GM19099 (cell line): ENCODE data around the gene CDKN1C.

Source experiments
- POLR2A ChIP-seq: IDR thresholded peaks from 3 replicates; pipeline ENCODE4 v1.6.1; 2011; ENCODE audit warnings: low read depth; ENCODE audit not compliant: insufficient read length; ENCODE audit errors: extremely low read depth

The CDKN1C gene

DNA sequence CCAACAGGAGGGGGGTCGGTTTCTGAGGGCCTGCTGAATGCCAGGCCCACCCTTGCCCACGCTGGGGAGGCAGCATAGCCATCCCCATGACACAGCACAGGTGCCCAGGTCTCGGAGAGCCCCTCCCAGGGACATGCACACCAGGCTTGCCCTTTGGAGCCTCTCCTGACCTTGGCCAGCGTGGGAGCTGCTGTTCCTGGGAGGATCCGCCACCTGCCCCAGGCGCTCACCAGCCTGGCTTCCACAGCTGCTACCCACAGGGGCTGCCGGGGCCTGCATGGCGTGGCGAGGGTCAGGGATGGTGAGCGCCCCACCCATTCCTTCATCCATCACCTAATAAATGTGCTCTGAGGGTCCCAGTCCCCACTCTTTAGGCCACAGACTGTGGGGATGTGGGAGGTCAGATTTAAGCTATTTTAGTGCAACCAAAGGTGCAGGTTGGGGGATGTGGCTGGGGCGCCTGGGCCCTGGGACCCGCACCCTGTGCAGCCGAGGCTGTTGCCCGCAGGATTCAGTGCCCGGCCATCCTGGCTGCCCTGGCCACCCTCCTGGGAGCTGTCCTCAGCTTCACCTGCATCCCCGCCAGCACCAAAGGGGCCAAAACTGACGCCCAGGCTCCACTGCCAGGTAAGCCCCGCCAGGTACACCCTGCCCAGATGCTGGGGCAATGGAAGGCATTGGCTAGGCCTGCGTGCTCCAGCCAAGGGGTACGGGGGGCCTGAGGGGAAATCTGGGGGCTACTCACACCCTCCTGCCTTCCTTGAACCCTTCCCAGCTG is 30.7 kb upstream of the CDKN1C start:
- no peak for TF ChIP-seq POLR2A

GRCh38 chr11:2915473-2915872 is 29.9 kb upstream of the CDKN1C start:
- no peak for TF ChIP-seq POLR2A

DNA sequence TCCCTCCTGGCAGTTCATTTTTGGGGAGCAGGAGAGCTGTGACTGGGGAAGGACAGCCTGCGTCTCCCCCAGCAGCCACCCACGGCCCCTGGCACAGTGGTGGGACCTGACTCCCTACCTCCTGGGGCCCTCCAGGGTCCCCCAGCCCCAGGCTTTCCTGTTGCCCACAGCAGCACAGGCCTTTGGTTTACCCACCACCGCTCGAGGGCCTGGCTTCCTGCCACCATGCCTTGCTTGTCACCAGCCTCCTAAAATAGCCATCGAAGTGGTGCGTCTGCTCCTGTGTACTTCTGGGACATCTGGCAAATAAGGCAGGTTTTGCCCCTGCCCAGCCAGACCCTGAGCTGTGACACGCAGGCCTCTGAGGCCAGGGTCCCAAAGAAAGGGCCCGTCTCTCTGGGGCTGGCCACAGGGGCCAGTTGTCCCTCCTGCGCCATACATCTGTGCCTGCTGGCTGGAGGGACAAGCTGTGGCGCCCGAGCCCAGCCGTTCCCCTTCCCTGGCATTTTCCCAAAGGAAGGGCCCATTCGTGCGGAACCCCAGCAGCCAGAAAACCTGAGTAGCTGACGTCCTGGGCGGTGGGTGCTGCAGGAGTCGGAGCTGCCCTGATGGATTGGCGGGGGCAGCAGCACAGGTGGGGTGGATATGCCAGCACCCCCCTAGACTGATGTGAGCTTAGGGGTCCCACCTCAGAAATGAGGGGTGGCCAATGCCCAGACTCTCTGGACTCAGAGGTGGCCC is 29.1 kb upstream of the CDKN1C start:
- TF ChIP-seq POLR2A, result no peak

GRCh38 chr11:2913776-2914175 is 28.2 kb upstream of the CDKN1C start:
- no peak for TF ChIP-seq POLR2A

DNA sequence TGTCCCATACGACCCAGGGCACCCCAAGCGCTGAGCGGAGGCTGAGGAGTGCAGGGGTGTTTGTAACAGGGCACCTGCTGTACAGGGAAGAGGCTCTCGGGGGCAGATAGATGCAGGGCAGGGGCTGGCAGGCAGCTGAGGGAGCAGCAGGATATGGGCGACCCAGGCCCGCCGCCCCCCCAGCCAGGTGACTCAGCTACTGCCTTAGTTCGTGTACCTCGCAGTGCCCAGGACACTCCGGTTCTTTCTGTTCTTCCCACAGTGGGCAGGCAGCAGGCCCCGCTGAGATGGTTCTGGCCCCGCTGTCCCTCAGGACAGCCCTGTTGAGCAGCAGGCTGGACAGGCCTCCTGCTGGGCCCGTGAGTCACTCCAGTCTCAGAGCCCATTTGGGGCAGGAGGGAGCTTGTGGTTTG is 27.4 kb upstream of the CDKN1C start:
- TF ChIP-seq POLR2A, result no peak

DNA sequence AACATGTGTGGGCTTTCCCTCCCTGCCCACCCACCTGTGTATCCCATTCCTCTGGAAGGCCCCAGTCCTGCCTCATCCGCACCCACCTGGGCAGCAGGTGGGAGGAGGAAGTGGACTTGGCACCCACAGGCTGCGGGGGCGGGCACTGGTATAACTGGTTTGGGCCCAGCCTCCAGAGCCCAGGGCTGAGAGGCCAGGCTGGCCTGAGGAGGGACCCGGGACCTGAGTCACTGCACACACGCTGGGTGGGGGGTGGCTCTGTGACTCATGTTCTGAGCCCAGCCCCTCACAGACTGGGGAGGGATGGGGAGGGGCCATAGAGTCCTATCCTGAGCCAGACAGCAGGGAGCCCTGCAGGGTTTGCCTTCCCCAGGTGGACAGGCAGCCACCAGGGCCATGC is 26.9 kb upstream of the CDKN1C start:
- no peak for TF ChIP-seq POLR2A

DNA sequence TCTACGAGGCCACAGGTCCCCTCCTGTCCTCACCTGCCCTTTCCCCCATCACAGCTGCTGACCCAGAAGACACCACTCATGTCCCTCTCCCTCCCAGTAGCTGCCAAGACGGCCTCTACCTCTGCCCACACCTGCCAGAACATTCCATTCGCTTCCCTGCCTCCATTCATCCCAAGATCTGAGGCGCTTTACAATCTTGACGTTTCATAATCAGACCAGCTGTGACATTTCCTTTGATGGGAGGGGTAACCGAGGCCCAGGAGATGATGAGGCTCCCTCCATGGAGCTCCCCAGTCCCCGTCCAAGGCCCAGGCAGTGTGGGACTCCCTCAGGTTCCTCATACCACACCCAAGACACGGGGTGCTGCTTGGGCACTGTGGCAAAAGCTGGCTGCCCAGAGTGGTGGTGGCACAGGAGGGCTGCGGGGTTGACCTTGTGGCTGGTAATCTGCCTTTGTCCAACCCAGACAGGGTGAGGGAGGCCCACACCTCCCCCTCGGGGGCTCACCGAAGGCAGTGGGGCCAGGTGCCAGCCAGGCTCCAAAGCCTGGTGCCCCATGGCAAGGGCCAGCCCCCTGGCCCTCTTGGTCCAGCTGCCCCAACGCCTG is 26.3 kb upstream of the CDKN1C start:
- no peak for TF ChIP-seq POLR2A

GRCh38 chr11:2911088-2911784 is 25.7 kb upstream of the CDKN1C start:
- no peak for TF ChIP-seq POLR2A

GRCh38 chr11:2910401-2910955 is 24.9 kb upstream of the CDKN1C start:
- TF ChIP-seq POLR2A, result no peak

- TF ChIP-seq POLR2A, result no peak
Measured at GRCh38 chr11:2909133-2909902, 23.7 kb upstream of the CDKN1C start.

- TF ChIP-seq POLR2A, result no peak
Measured at GRCh38 chr11:2908130-2908529, 22.6 kb upstream of the CDKN1C start.

GRCh38 chr11:2904153-2905052 is 18.8 kb upstream of the CDKN1C start:
- no peak for TF ChIP-seq POLR2A

DNA sequence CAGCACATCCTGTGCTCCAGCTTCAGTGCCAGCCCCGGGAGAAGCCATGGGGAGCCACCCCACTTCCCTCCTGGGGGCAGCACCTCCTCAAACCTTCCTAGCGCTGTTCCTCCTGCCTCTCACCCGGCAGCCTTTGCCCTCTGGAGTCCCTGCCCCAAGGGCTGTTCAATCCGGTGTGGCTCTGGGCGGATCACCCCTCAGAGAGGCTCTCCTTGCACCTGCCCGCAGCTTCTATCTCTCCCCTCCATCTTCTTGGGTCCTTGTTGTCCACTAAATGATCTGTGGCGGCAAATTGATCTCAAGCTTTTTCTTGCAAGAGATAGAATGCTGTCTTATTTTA is 18.1 kb upstream of the CDKN1C start:
- TF ChIP-seq POLR2A, result no peak
